ENCODE results near the gene PDE6B. TPM values are rescaled to one million over a fixed set of nuclear protein-coding genes. Genes with fewer than 3 reads are reported as not detected.

The PDE6B gene
- total and polyA plus RNA-seq, 12 donors, result 0.73 to 6.2 (median 3.6) TPM

GRCh38 chr4:683982-684622 lies 58.7 kb downstream of the PDE6B start:
- 43 to 55% methylated on average over 19 of the region's 19 CpGs for WGBS, 2 donors

DNA sequence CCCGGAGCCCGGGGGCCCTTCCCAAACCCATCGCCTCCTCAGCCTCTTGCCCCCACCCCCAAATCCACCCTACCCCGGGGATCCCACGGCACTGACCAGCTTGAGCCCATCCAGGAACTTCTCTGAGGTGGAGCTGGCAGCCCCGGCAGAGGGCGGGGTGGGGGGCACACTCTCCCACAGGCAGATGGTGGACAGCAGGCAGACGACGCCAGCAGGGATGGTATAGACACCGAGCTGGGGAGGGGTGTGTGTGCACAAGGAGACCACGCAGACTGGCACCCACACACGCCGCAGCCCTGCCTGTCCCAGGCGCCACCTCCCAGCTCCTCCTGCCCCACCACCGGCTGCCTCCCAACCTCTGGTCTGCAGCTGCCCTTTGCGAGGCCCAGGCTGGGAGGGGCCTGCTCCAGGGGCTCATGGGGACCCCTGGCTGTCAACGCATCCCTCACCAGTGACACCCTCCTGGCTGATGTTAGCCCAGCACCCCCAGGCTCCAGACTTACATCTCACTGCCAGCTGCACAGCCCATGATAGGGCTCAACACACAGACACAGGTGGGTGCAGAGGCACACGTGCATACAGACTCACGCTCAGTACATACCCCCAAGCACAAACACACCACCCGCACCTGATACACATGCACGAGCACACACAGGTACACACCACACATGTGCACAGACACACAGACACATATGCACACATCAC lies 59.4 kb downstream of the PDE6B start:
- intact Hi-C loops (cut with DNase I), result loop anchor here in 1 of 10 donors (10.0 kb wide), 1 partner anchor 250 kb away; the partner anchor contains the start of genes GAK and TMEM175
- Histone ChIP-seq H3K9me3 (no peaks in the 10 kb centered on the region), H3K4me3 (no peak overlapping the region), H3K36me3 (peaks cover 0 to 6% (median 0%) of the 10 kb centered on the region in 9 donors), H3K27ac (peak overlapping the region in 1 of 10 donors; percentile 22), H3K27me3 (no peaks in the 10 kb centered on the region), H3K4me1 (peaks cover 30 to 60% (median 52%) of the 10 kb centered on the region in 9 donors)
- DNase-seq, result no peak
- no peak for TF ChIP-seq CTCF (IDR thresholded peaks at IDR 0.05)
- ATAC-seq, result no peak
- 90 to 92% methylated on average over 21 of the region's 21 CpGs for WGBS, 2 donors

More at GRCh38 chr4:683982-684622, 58.7 kb downstream of the PDE6B start:
- DNase-seq, result peak; percentile 74
- peaks cover 30 to 53% (median 46%) of the 10 kb centered on the region in 9 donors for H3K4me1 ChIP-seq
- H3K36me3 ChIP-seq, result peaks cover 0 to 6% (median 0%) of the 10 kb centered on the region in 9 donors
- intact Hi-C loops (cut with DNase I), result loop anchor here in 1 of 10 donors (10.0 kb wide), 1 partner anchor 251 kb away; the partner anchor contains the start of genes GAK and TMEM175
- H3K27me3 ChIP-seq, result no peaks in the 10 kb centered on the region
- no peaks in the 10 kb centered on the region for H3K9me3 ChIP-seq
- no peak overlapping the region for H3K4me3 ChIP-seq
- peak overlapping the region in 3 of 10 donors; percentile 22 to 62 (median 39) for H3K27ac ChIP-seq
- ATAC-seq, result peak in 7 of 8 donors; percentile 12 to 46 (median 41)
- TF ChIP-seq CTCF (IDR thresholded peaks at IDR 0.05), result peak; percentile 45 to 85 (median 73)

DNA sequence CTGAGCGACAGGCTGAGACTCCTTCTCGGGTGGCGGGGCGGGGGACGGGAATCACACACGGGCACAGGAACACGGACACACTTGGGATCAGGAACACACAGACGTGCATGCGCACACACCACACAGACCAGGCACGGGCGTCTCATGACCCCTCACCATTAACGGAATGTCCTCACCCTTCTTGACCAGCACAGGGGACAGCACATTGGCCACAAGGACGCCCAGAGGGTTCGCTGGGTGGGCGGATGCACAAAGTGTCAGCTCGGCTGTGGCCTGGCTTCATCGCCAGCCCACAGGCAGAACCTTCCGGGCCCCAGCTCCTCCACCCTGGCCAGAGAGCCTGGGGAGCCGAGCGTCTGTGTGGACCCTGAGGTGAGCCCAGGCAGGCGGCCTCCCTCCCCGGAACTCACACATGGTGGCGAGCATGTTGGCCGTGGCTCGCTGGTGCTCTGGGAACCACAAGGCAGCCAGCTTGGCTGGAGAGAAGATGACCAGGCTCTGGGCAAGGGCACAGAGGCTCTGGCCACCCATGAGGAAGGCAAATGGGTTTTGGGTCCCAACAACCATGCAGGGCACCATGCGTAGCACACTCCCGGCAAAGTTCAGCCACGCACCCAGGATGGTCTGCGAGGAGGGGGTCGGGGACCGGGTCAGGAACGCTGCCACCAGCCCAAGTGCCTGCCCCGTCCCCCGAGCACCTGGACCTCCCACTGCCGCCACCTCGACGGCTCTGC lies 60.5 kb downstream of the PDE6B start:
- intact Hi-C loops (cut with DNase I), result loop anchor here in 1 of 10 donors (10.0 kb wide), 1 partner anchor 249 kb away; the partner anchor contains the start of genes GAK and TMEM175
- peaks cover 0 to 6% (median 0%) of the 10 kb centered on the region in 9 donors for H3K36me3 ChIP-seq
- no peaks in the 10 kb centered on the region for H3K27me3 ChIP-seq
- WGBS, 2 donors, result 93 to 95% methylated on average over 37 of the region's 37 CpGs
- no peaks in the 10 kb centered on the region for H3K9me3 ChIP-seq
- TF ChIP-seq CTCF (IDR thresholded peaks at IDR 0.05), result no peak
- H3K4me3 ChIP-seq, result no peak overlapping the region
- H3K27ac ChIP-seq, result peak overlapping the region in 1 of 10 donors; percentile 90
- ATAC-seq (no peak), DNase-seq (no peak)
- H3K4me1 ChIP-seq, result peaks cover 26 to 56% (median 50%) of the 10 kb centered on the region in 9 donors

All from heart right ventricle (tissue), 16 donors.